Occipital lobe (tissue), 3 donors: Measurements from ENCODE around the gene TREML2. TPM values are rescaled to one million over a fixed set of nuclear protein-coding genes. Genes with fewer than 3 reads are reported as not detected.

Experiments used
- DNase-seq: peaks from one replicate; lab custom pipeline; 2025; lab: John Stamatoyannopoulos, UW
- small RNA-seq: library from RNA; depleted of rRNA; stranded (forward); fragments of <200 nt; gene quantifications from one replicate; pipeline ENCODE3, GENCODE V24; 2014
- total RNA-seq: library from RNA; depleted of rRNA; stranded (reverse); fragments of >200 nt; gene quantifications from one replicate; pipeline ENCODE4 v1.2.3, GENCODE V29; 2014

Gene TREML2
- total RNA-seq, 1 donor from 2014 or later = not detected

DNA sequence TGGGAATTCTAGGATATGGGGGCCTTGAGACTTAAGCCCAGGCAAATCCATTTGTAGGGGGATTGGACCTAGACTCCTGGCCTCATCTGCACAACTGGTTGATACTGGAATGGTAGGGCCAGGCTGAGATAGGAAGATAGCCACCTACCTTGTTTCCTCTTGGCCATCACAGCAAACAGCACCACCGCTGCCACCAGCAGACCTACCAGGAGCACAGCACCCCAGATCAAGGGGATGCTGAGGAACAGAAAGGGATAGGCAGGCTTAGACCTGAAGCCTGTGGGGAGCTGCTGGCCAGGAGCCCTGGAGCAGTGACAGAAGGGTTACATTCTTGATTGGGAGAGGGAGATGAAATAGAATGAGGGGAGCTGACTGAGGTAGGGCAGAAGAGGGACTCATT lies 50.3 kb downstream of the TREML2 start:
- no peak for DNase-seq

DNA sequence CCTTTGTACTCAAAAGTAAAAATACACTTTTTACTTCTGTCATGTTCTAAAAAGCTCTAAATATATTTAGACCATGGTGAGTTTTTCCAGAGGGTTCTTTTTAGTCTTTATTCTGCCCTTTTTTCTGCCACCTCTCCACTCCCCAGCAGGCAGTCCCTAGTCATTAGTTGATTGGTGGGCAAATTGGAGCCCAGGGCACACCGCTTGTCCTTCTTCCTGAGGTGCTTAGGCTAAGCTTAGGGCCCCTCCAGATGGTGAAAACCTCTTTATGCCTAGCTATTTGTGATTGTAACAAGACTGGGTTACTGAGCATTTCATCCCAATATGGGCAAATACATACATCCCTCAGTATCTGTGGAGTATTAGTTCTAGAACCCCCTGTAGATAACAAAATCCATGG lies 53.0 kb downstream of the TREML2 start:
- DNase-seq = no peak

Small RNA genes lying within 50 kb of the gene (small RNA-seq; reads per million reads assigned to genes)
- gene AL391903.2 (not detected), gene RNA5SP207 (not detected)

Other genes starting within 250 kb of the TREML2 start
- 0.16 TPM for gene UNC5CL, start 161.9 kb downstream of the TREML2 start, total RNA-seq
- not detected for gene TSPO2, start 158.7 kb downstream of the TREML2 start, total RNA-seq
- 0.62 TPM for gene APOBEC2, start 147.9 kb downstream of the TREML2 start, total RNA-seq
- 15.8 TPM for gene OARD1, start 128.8 kb downstream of the TREML2 start, total RNA-seq
- 40.4 TPM for gene NFYA, start 128.2 kb downstream of the TREML2 start, total RNA-seq
- not detected for gene TREML1, start 46.8 kb downstream of the TREML2 start, total RNA-seq
- 10.5 TPM for gene TREM2, start 38.0 kb downstream of the TREML2 start, total RNA-seq
- gene TREML4, start 27.2 kb upstream of the TREML2 start, total RNA-seq = not detected
- gene TREM1, start 85.5 kb upstream of the TREML2 start, total RNA-seq = not detected
- not detected for gene NCR2, start 134.5 kb upstream of the TREML2 start, total RNA-seq